ENCODE data around the gene KRTAP9-6. TPM values are rescaled to one million over a fixed set of nuclear protein-coding genes. Genes with fewer than 3 reads are reported as not detected.
"Not testable (repeated sequence)": the region's sequence is repeated elsewhere in the genome, so short reads cannot be mapped to it uniquely, and the experiment has no call there.

KRTAP9-6 gene
- total RNA-seq, 4 donors from 2014 or later, result not detected

- Histone ChIP-seq H3K4me3 (replicated peaks in 1 of 3) (no peak overlapping the region), H3K27me3 (no peaks in the 10 kb centered on the region), H3K9me3 (no peaks in the 10 kb centered on the region), H3K4me1 (no peaks in the 10 kb centered on the region), H3K36me3 (no peaks in the 10 kb centered on the region), H3K27ac (no peak overlapping the region)
- WGBS, 2 donors, result 91 to 97% methylated on average over 1 of the region's 1 CpG
- TF ChIP-seq POLR2A (IDR thresholded peaks at IDR 0.05), result no peak
- TF ChIP-seq, protein P1, sequence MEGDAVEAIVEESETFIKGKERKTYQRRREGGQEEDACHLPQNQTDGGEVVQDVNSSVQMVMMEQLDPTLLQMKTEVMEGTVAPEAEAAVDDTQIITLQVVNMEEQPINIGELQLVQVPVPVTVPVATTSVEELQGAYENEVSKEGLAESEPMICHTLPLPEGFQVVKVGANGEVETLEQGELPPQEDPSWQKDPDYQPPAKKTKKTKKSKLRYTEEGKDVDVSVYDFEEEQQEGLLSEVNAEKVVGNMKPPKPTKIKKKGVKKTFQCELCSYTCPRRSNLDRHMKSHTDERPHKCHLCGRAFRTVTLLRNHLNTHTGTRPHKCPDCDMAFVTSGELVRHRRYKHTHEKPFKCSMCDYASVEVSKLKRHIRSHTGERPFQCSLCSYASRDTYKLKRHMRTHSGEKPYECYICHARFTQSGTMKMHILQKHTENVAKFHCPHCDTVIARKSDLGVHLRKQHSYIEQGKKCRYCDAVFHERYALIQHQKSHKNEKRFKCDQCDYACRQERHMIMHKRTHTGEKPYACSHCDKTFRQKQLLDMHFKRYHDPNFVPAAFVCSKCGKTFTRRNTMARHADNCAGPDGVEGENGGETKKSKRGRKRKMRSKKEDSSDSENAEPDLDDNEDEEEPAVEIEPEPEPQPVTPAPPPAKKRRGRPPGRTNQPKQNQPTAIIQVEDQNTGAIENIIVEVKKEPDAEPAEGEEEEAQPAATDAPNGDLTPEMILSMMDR (IDR thresholded peaks at IDR 0.05), result no peak
- intact Hi-C loops (cut with DNase I), result no loop called here
- no peak for DNase-seq
Observed at GRCh38 chr17:41251261-41251660, 13.9 kb upstream of the KRTAP9-6 start.

DNA sequence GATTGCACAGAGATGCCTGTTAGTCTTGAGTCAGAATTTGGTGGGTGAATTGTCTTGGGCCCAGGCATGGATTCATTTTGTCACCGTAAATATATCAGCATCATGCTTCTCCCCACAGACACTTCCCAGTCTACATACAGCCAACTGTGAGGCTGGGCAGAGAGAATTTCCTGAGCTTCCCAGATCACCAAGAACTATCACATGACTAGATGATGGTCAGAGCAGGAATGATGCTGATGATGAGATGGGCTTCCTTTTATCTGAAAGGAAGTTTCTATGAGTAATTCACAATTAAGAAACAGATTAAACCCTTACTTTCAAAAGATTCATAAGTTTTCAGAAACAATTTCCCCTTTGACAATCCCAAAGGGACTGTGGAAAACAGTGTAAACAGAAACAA, 10.3 kb upstream of the KRTAP9-6 start:
- no peak for DNase-seq
- TF ChIP-seq, protein P1 (IDR thresholded peaks at IDR 0.05), result no peak
- TF ChIP-seq POLR2A (IDR thresholded peaks at IDR 0.05), result no peak
- no peaks in the 10 kb centered on the region for H3K36me3 ChIP-seq
- H3K27me3 ChIP-seq, result no peaks in the 10 kb centered on the region
- intact Hi-C loops (cut with DNase I), result no loop called here
- no peak overlapping the region for H3K27ac ChIP-seq
- no peaks in the 10 kb centered on the region for H3K9me3 ChIP-seq
- no peak overlapping the region for H3K4me3 ChIP-seq (replicated peaks in 1 of 3)
- H3K4me1 ChIP-seq, result no peaks in the 10 kb centered on the region
- WGBS, 2 donors, result 0% methylated on average over 1 of the region's 1 CpG

DNA sequence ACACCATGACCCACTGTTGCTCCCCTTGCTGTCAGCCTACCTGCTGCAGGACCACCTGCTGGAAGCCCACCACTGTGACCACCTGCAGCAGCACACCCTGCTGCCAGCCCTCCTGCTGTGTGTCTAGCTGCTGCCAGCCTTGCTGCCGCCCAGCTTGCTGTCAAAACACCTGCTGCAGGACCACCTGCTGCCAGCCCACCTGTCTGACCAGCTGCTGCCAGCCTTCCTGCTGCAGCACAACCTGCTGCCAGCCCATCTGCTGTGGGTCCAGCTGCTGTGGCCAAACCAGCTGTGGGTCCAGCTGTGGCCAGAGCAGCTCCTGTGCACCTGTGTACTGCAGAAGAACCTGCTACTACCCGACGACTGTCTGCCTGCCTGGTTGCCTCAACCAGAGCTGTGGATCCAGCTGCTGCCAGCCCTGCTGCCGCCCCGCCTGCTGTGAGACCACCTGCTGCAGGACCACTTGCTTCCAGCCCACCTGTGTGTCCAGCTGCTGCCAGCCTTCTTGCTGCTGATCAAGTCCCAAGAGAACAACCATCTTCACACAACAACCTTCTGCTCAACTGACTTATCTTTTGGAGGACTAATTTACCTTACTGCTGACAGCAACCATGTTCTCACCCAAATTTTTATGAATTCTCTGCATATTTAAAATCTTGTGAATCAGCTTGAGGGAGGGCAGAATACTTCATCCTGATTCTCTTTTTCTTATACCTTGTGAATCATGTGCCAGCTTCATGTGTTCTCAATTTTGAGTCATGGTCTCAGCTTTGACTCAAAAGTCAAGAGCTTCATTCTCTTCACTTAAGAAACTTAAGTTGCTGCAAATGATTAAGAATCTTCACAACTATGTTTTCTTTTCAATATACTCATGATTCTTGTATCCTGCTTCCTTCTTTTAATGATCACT, 9.5 kb upstream of the KRTAP9-6 start, which contains the start of gene KRTAP9-9:
Gene KRTAP9-9 (plus strand): TSS at position 4 of the 910 bp plus-strand sequence.
- H3K27ac ChIP-seq; intact Hi-C loops (cut with DNase I); H3K27me3 ChIP-seq; H3K9me3 ChIP-seq; DNase-seq; H3K36me3 ChIP-seq; H3K4me1 ChIP-seq; H3K4me3 ChIP-seq (replicated peaks in 1 of 3): not testable (repeated sequence)
- 79 to 80% methylated on average over 2 to 4 of the region's 5 CpGs for WGBS, 2 donors

DNA sequence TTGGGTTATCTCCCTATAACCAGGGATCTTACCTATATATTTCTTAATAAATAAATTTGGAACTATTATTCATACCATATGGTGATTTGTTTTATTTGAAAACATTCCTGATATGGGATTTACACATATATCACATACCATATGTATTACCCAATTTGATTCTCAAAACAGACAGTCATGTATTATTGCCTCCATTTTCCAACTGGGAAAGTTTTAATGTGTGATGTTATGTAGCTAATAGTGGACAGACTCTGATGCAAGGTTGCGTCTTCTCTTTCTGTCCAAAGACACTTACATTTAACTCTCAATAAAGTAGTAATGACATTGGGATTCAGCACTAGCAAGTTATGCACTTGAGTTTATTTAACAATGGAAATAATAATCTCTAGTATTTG, 8.9 kb upstream of the KRTAP9-6 start:
- Histone ChIP-seq H3K4me3 (replicated peaks in 1 of 3) (no peak overlapping the region), H3K27me3 (no peaks in the 10 kb centered on the region), H3K4me1 (no peaks in the 10 kb centered on the region), H3K9me3 (no peaks in the 10 kb centered on the region), H3K36me3 (no peaks in the 10 kb centered on the region), H3K27ac (no peak overlapping the region)
- 91 to 95% methylated on average over 1 of the region's 1 CpG for WGBS, 2 donors
- no peak for TF ChIP-seq POLR2A (IDR thresholded peaks at IDR 0.05)
- TF ChIP-seq, protein P1 (IDR thresholded peaks at IDR 0.05), result no peak
- DNase-seq, result no peak
- intact Hi-C loops (cut with DNase I), result no loop called here

GRCh38 chr17:41258406-41258805, 6.8 kb upstream of the KRTAP9-6 start:
- no peak for DNase-seq
- no peaks in the 10 kb centered on the region for H3K9me3 ChIP-seq
- no peak overlapping the region for H3K4me3 ChIP-seq (replicated peaks in 1 of 3)
- intact Hi-C loops (cut with DNase I), result no loop called here
- no peaks in the 10 kb centered on the region for H3K36me3 ChIP-seq
- no peaks in the 10 kb centered on the region for H3K4me1 ChIP-seq
- no peaks in the 10 kb centered on the region for H3K27me3 ChIP-seq
- no peak overlapping the region for H3K27ac ChIP-seq
- TF ChIP-seq, protein P1 (IDR thresholded peaks at IDR 0.05), result no peak
- TF ChIP-seq POLR2A (IDR thresholded peaks at IDR 0.05), result no peak

Measured in thyroid gland (tissue), 4 donors.